Right atrium auricular region (tissue), 2 donors: ENCODE measurements around the gene CS. TPM values are rescaled to one million over a fixed set of nuclear protein-coding genes. Genes with fewer than 3 reads are reported as not detected.

Experiments
- DNase-seq: peaks from one replicate; pipeline ENCODE4 v3.0.0-alpha.2; 2019; ENCODE audit warnings: low spot score
- H3K27ac ChIP-seq, 2 donors: fragments of 200-600 bp; sonication (generic); 1 replicate in 1 of 2; 2 replicates in 1 of 2; pipeline ENCODE4 v1.5.1; 2016 to 2019
- H3K27me3 ChIP-seq, 2 donors: fragments of 200-600 bp; sonication (generic); one replicate each; pipeline versions ENCODE4 v1.5.1 to v1.6.0; 2017 to 2019
- H3K36me3 ChIP-seq: fragments of 200-600 bp; sonication (generic); one replicate; pipeline ENCODE4 v1.5.1; 2016
- H3K4me1 ChIP-seq, 2 donors: fragments of 200-600 bp; sonication (generic); one replicate each; pipeline versions ENCODE4 v1.5.1 to v1.6.0; 2017 to 2019
- H3K4me3 ChIP-seq, 2 donors: fragments of 200-600 bp; sonication (generic); 1 replicate in 1 of 2; 2 replicates in 1 of 2; pipeline ENCODE4 v1.5.1; 2017 to 2019; ENCODE audit warnings: mild to moderate bottlenecking in 1 of 2, moderate library complexity in 1 of 2
- H3K9me3 ChIP-seq, 2 donors: fragments of 200-600 bp; sonication (generic); one replicate each; pipeline ENCODE4 v1.5.1; 2019
- total RNA-seq, 2 donors: library from RNA; depleted of rRNA; stranded (reverse); fragments of >200 nt; gene quantifications; one replicate each; pipeline ENCODE4 v1.1.0, GENCODE V29; 2016
- TF ChIP-seq, protein P1 (sequence below), 2 donors: fragments of 200-600 bp; sonication (generic); IDR thresholded peaks; one replicate each; pipeline ENCODE4 v1.5.1; 2019; ENCODE audit warnings: antibody characterized with exemption in 2 of 2

CS gene
- total RNA-seq, 2 donors from 2014 or later, result 236 to 513 TPM

DNA sequence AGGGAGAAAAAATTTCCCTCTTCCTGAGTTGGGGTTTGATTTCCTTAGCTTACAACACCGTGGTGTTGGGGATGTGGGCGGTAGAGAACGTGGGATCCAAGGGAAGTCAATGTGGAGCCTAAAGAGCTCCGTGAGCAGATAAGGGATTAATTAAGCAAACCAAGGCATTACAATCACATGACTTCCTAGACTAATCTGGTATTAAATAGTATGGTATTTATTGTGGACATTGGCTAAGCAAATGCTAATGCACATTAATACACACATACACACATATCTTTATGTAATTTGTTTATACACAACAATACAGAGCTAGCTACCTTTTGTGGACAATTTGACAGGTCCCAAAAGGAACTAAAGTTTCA, 77.6 kb downstream of the CS start:
- Histone ChIP-seq H3K9me3 (no peaks in the 10 kb centered on the region), H3K27me3 (no peaks in the 10 kb centered on the region), H3K36me3 (peaks cover 5% of the 10 kb centered on the region), H3K4me3 (peak overlapping the region; percentile 81 to 85), H3K27ac (peak overlapping the region; percentile 97 to 98), H3K4me1 (peaks cover 0 to 52% of the 10 kb centered on the region in 2 donors)
- TF ChIP-seq, protein P1, sequence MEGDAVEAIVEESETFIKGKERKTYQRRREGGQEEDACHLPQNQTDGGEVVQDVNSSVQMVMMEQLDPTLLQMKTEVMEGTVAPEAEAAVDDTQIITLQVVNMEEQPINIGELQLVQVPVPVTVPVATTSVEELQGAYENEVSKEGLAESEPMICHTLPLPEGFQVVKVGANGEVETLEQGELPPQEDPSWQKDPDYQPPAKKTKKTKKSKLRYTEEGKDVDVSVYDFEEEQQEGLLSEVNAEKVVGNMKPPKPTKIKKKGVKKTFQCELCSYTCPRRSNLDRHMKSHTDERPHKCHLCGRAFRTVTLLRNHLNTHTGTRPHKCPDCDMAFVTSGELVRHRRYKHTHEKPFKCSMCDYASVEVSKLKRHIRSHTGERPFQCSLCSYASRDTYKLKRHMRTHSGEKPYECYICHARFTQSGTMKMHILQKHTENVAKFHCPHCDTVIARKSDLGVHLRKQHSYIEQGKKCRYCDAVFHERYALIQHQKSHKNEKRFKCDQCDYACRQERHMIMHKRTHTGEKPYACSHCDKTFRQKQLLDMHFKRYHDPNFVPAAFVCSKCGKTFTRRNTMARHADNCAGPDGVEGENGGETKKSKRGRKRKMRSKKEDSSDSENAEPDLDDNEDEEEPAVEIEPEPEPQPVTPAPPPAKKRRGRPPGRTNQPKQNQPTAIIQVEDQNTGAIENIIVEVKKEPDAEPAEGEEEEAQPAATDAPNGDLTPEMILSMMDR (IDR thresholded peaks at IDR 0.05), result no peak
- DNase-seq, result no peak

DNA sequence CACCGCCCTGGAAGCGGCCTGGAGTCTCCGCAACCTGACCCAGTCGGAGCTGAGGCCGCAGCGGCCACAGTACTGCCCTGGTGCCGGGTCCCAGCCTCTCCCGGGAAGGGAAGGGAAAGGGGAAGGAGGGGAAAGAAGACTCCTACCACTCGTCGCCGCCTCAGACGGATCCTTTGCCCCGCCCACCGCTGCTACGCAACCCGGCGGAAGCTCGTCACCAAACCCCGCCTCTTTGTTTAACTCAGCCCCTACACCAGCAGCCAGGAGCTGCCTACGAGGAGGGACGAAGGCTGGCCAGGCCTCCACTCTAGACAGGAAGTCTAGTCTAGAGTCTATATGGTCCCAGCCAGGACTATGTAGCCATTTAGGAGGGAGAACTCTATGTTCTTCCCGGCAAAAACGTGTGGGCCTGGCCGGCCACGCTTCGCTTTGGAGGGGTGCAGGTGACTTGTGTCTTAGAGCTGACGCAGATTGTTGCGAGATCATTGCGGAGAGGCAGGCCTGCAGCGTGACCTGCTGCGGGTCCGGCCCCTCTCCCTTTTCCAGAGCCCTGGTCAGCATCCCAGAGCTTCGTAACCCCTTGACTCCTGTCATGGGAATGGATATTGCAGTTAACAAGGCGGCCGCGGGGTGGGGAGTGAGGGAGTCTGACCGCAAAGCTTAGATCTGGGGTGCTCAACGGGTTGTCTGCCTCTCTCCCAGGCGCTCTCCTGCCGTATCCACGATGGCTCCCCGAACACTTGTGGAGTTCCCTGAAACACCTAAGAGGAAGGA, 78.2 kb downstream of the CS start, which contains the start of gene RNF41:
Gene RNF41, minus strand, starts transcription at position 166 of the 774 bp plus-strand sequence. CDS start 7,875 bp downstream, outside the sequence.
- TF ChIP-seq, protein P1 (IDR thresholded peaks at IDR 0.05), result no peak
- H3K4me1 ChIP-seq, result peaks cover 0 to 52% of the 10 kb centered on the region in 2 donors

More for the DNA sequence above, 78.2 kb downstream of the CS start, which contains the start of gene RNF41:
- Histone ChIP-seq H3K27me3 (no peaks in the 10 kb centered on the region), H3K27ac (peak within 1 kb of the TSS; percentile 97 to 98), H3K4me3 (peak within 1 kb of the TSS; percentile 81 to 85), H3K36me3 (peaks cover 5% of the 10 kb centered on the region), H3K9me3 (no peaks in the 10 kb centered on the region)
- peak; percentile 98 for DNase-seq

Other genes starting within 250 kb of the CS start
- 1 to 10 TPM; 3.2 to 7.2 TPM for gene ERBB3, start 220.2 kb downstream of the CS start, total RNA-seq
- gene PA2G4, start 195.8 kb downstream of the CS start, total RNA-seq, result 100 to 1,000 TPM in 1 of 2 donors, 10 to 100 TPM in 1; 91.4 to 116 TPM
- 1,000 to 10,000 TPM in 1 of 2 donors, 100 to 1,000 TPM in 1; 606 to 2,188 TPM for gene RPL41, start 183.7 kb downstream of the CS start, total RNA-seq
- gene ZC3H10, start 182.1 kb downstream of the CS start, total RNA-seq, result 1 to 10 TPM; 2.1 to 2.9 TPM
- 10 to 100 TPM; 25.4 to 74.0 TPM for gene ESYT1, start 172.1 kb downstream of the CS start, total RNA-seq
- gene MYL6B, start 147.7 kb downstream of the CS start, total RNA-seq, result 10 to 100 TPM; 36.1 to 55.1 TPM
- gene MYL6, start 142.0 kb downstream of the CS start, total RNA-seq, result 1,000 to 10,000 TPM in 1 of 2 donors, 100 to 1,000 TPM in 1; 567 to 1,179 TPM
- 10 to 100 TPM; 45.0 to 70.2 TPM for gene SMARCC2, start 110.8 kb downstream of the CS start, total RNA-seq
- gene RNF41, start 78.4 kb downstream of the CS start, total RNA-seq, result 10 to 100 TPM; 45.1 to 88.4 TPM
- gene NABP2, start 76.0 kb downstream of the CS start, total RNA-seq, result 10 to 100 TPM; 19.7 to 23.6 TPM
- not detected for gene SLC39A5, start 70.3 kb downstream of the CS start, total RNA-seq
- gene ANKRD52, start 41.9 kb downstream of the CS start, total RNA-seq, result 10 to 100 TPM; 12.4 to 22.1 TPM
- 100 to 1,000 TPM in 1 of 2 donors, 10 to 100 TPM in 1; 68.5 to 149 TPM for gene COQ10A, start 33.4 kb downstream of the CS start, total RNA-seq
- 10 to 100 TPM; 37.0 to 55.2 TPM for gene CNPY2, start 15.7 kb upstream of the CS start, total RNA-seq
- gene PAN2, start 33.7 kb upstream of the CS start, total RNA-seq, result 10 to 100 TPM; 14.5 to 18.4 TPM
- gene IL23A, start 38.6 kb upstream of the CS start, total RNA-seq, result not detected
- 10 to 100 TPM; 28.3 to 41.0 TPM for gene STAT2, start 59.8 kb upstream of the CS start, total RNA-seq
- not detected for gene APOF, start 62.5 kb upstream of the CS start, total RNA-seq
- 1 to 10 TPM; 2.1 to 3.0 TPM for gene TIMELESS, start 149.1 kb upstream of the CS start, total RNA-seq
- not detected for gene MIP, start 154.3 kb upstream of the CS start, total RNA-seq
- gene SPRYD4, start 168.2 kb upstream of the CS start, total RNA-seq, result 1 to 10 TPM; 1.7 to 2.7 TPM
- gene GLS2, start 187.8 kb upstream of the CS start, total RNA-seq, result 1 to 10 TPM in 1 of 2 donors, under 1 TPM in 1; 0.96 to 1.7 TPM
- 10 to 100 TPM; 12.8 to 28.5 TPM for gene RBMS2, start 221.5 kb upstream of the CS start, total RNA-seq